Hepatocyte (in vitro differentiated cells): ENCODE results near the gene C3orf20.
A peak's percentile ranks its signal among the peaks of the same experiment; 100 is the strongest.

ENCODE experiments used
- CTCF ChIP-seq: fragments of 200-600 bp; sonication (generic); IDR thresholded peaks from 2 replicates; pipeline ENCODE4 v1.5.1; 2016; ENCODE audit warnings: antibody characterized with exemption, mild to moderate bottlenecking; ENCODE audit not compliant: poor library complexity
- EZH2 ChIP-seq: fragments of 200-600 bp; sonication (generic); IDR thresholded peaks from 2 replicates; pipeline ENCODE4 v1.6.1; 2016; ENCODE audit warnings: antibody characterized with exemption, mild to moderate bottlenecking, borderline replicate concordance
- EZH2phosphoT487 ChIP-seq: fragments of 200-600 bp; sonication (generic); IDR thresholded peaks from one replicate; pipeline ENCODE4 v1.6.1; 2018; ENCODE audit warnings: antibody characterized with exemption, mild to moderate bottlenecking, low read depth, moderate library complexity; ENCODE audit not compliant: unreplicated experiment, severe bottlenecking

- TF ChIP-seq CTCF (peak; percentile 75), EZH2 (no peak), EZH2phosphoT487 (no peak)
Observed at GRCh38 chr3:14791343-14791945, 116.5 kb downstream of the C3orf20 start.
